GM21619 (cell line): ENCODE measurements around the gene LMTK3.
"Not testable (repeated sequence)": the region's sequence is repeated elsewhere in the genome, so short reads cannot be mapped to it uniquely, and the experiment has no call there.

Source experiments
- ATAC-seq: cut with Tn5 transposase; IDR thresholded peaks from one replicate; pipeline ENCODE4 v1.9.1; 2021; ENCODE audit not compliant: unreplicated experiment

Gene LMTK3

GRCh38 chr19:48489608-48490216 lies 21.9 kb downstream of the LMTK3 start:
- ATAC-seq, result peak; percentile 35

GRCh38 chr19:48488478-48488877 lies 23.2 kb downstream of the LMTK3 start:
- ATAC-seq, result not testable (repeated sequence)

DNA sequence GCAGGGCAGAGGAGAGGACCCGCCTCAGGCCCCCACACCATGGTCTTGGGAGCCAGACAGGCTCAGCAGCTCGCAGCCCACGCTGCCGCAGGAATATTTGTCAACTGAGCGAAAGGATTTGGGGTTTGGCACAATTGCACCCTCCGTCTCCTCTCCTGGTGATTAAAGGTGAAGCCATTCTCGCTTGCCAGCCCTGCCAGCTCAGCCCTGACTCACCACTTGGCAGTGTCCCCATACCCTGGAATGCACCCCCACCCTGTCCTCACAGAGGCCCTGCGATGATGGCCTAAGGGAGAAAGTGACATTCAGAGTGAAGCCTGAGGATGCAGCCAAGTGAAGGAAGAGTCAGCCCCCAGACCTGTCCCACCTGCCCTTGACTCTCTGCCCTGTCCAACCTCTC lies 23.7 kb downstream of the LMTK3 start:
- no peak for ATAC-seq

GRCh38 chr19:48487544-48487943 lies 24.1 kb downstream of the LMTK3 start:
- no peak for ATAC-seq

- ATAC-seq, result not testable (repeated sequence)
Observed at GRCh38 chr19:48486706-48487105, 24.9 kb downstream of the LMTK3 start.

- no peak for ATAC-seq
Observed at GRCh38 chr19:48484931-48485612, 26.6 kb downstream of the LMTK3 start.

DNA sequence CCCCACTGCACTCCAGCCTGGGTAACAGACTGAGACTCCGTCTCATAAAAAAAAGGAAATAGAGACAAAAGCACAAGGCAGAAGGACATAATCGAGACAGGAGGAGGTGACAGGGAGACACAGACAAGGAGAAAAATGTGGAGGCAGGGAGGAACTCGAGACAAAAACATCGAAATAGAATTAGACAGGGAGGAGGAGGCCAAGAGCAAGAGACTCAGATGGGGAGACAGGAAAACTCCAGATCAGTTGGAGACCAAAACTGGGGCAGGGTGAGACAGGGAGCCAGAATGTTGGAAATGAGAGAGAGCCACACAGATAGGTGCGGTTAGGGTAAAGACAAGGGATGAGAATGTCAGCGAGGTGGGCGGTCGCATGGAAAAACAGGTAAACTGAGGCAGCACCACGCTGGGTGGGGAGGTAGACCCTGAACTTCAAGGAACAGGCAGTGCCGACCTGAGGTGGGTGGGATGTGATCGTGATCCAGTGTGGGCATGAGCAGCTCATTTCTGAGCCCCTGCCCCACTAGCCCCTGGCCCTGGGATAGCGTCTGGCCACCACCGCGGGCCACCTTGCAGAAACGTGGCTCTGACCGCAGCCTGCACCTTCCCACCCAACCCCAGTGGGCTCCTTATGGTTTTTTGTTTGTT lies 27.3 kb downstream of the LMTK3 start:
- no peak for ATAC-seq

GRCh38 chr19:48483301-48483700 lies 28.3 kb downstream of the LMTK3 start:
- no peak for ATAC-seq

DNA sequence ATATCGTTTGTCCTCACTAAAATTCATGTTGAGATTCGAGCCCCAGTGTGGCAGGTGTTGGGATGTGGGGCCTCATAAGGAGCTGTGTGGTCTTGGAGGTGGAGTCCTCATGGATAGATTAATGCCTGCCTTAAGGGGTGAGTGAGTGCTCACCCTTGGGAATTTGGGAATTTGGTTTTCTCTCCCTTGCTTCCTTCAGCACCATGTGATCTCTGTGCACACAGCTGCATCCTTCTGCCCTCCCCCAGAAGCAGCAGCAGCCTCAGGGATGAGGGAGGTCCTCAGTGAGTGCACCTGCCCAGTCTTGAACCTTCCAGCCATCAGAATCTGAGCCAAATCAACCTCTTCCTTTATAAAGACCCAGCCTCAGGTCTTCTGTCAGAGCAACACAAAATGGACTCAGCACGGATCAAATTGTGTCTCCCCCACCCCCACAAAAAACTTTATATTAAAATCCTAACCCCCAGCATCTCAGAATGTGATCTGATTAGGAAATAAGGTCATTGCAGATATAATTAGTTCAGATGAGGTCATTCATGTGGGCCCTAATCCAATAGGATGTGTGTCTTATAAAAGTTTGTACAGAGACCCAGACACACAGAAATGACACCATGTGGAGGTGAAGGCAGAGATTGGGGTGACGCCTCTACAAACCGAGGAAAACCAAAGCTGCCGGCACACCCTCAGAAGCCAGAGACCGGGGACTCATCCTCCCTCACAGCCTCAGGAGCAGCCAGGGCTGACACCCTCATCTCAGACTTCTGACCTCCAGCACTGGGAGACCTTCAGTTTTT lies 29.6 kb downstream of the LMTK3 start:
- no peak for ATAC-seq

DNA sequence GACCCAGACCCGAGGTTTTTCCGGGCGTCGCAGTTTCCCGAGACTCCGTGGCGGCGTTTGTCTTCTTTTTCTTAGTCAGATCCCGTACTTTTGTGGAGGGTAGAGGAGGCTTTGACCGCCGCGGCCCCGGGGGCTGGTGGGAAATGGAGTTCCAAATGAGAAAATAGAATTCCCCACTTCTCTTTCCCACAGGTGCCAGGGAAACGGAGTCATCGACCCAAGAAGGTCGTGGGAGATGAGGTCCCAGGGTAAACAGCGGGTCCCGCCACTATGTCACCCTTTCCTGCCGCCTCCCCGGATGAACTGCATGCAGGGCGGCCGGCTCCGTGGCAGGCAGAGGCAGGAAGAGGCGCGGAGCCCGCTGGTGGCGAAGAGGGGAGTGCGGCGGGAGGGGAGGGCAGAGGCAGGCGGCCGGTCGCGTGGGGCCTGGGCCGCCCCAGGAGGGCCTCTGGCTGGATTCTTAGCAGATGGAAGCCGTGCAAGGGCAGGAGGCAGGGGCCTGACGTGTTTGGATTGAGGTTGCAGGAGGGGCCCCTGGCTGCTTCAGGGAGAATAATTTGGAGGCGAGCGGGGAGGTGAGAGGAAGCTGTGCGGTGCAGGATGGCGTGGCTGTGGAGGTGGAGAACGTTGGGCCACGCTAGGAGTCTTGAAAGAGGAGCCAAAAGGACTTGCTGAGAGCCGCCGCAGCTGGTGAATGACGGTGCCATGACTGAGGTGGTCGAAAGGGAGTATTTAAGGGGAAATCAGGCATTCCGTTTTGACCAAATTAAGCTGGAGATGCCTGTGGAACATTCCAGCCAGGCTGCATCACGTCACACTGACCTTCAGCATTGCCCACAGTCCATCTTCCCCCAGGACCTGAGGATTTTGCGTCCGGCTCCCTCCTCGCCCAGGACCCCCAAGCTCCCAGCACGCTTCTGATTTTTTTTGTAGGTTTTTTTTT lies 30.8 kb downstream of the LMTK3 start:
- no peak for ATAC-seq

- no peak for ATAC-seq
Observed at GRCh38 chr19:48480183-48480557, 31.5 kb downstream of the LMTK3 start.

DNA sequence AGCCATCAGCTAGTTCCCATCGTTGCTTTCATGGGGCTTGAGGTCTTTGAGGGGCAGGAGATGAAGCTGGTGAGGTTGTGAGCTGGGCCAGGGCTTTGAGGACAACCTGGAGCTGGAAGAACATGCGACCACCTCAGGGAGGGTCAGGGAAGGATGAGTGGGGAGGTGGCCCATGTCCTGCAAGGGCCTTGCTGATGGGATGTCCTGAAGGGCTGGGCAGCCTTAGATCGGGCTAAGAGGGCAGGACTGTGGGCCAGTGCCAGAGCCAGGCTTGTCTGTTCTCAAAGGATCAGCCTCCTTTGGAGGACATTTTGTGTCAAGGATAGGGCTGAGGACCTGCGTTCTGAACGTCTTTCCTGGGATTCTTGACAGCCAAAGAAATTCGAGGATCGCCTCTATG lies 31.9 kb downstream of the LMTK3 start:
- no peak for ATAC-seq

DNA sequence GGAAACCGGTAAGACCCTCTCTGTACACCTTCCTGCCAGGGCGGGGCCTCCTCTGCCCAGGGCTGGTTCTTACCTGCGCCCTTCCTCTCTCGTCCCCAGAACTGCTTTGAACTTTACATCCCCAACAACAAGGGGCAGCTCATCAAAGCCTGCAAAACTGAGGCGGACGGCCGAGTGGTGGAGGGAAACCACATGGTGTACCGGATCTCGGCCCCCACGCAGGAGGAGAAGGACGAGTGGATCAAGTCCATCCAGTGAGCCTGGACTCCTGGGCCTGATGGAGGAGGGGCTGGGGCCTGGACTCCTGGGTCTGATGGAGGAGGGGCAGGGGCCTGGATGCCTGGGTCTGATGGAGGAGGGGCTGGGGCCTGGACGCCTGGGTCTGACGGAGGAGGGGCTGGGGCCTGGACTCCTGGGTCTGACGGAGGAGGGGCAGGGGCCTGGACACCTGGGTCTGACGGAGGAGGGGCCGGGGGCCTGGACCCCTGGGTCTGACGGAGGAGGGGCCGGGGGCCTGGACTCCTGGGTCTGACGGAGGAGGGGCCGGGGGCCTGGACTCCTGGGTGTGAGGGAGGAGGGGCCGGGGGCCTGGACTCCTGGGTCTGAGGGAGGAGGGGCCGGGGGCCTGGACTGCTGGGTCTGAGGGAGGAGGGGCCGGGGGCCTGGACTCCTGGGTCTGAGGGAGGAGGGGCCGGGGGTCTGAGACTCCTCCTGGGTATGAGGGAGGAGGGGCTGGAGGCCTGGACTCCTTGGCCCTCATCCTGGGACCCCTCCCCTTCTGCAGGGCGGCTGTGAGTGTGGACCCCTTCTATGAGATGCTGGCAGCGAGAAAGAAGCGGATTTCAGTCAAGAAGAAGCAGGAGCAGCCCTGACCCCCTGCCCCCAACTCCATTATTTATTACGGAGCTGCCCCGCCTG lies 33.0 kb downstream of the LMTK3 start:
- ATAC-seq, result no peak

GRCh38 chr19:48477698-48478338 lies 33.8 kb downstream of the LMTK3 start:
- no peak for ATAC-seq

DNA sequence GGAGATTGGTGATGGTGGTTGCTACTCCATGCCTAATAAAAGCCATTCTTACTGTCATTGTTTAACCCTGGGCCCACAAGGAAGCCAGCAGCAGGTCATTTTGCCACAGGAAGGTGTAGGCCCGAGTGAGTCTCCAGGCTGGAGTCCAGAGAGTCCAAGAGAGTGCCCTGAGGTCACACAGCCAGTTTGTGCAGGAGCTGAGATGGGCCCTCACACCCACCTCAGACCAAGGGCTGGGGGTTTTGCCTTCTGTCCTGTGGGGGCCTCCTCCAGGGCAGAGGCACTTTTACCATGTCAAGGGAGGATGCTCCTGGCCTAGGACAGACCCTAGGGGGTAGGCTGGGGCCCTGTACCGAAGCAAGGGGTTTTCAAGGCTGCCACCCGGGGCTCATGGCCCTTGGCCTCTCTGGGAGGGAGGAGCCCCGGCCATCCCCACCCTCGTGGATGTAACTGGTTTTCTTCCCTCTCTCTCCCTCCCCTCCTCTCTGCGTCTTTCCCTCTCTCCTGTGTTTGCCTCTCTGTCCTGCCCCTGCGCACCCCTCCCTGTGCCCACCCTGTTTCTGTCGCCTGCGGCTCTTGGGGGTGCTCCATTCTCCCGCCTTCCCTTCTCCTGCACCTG lies 34.5 kb downstream of the LMTK3 start:
- no peak for ATAC-seq

DNA sequence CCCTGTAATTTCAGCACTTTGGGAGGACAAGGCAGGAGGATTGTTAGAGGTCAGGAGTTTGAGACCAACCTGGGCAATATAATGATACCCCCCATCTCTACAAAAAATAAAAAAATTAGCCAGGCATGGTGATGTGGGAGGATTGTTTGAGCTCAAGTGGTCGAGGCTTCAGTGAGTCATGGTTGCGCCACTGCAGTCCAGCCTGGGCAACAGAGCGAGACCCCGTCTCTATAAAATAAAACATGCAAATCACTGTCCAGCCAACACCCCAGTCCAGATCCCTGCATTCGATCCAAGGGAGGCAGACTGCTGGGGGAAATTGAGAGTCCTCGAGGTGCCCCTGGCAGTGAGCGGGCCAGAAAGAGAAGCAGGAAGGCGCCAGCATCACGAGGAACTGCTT lies 35.5 kb downstream of the LMTK3 start:
- no peak for ATAC-seq

DNA sequence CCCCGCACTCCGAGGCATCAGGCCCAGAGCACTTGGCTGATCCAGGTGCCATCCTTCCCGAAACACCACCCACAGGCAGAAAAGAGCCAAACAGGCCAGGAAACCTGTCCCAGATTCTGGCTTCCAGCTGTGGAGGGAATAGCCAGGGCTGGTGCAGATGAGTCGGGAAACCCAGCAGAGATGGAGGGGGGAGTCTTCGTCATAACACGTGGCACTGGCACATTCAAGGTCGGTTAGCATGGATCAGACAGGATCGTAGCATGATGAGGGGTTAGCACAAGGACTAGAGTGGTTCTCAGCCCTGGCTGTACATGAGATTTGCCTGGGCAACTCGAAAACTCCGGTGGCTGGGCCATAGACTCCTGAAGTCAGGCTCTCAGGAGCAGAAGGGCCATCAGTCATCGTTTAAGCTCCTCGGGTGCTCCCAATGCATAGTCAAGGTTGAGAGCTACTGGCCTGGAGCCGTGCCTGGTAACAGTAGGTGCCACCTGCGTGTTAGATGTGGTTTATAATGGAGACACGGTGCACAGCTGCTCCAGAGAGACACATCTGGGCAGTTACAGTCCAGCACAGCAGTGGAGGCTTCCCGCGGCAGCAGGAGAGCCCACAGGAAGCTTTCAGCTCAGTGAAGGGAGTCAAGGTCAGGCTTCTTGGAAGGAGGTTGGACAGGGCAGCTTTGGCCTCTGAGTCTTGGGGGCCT lies 36.1 kb downstream of the LMTK3 start:
- no peak for ATAC-seq

GRCh38 chr19:48474084-48474592 lies 37.5 kb downstream of the LMTK3 start:
- no peak for ATAC-seq
